ENCODE measurements around the gene VPS52. TPM values are rescaled to one million over a fixed set of nuclear protein-coding genes. Genes with fewer than 3 reads are reported as not detected.
A peak's percentile ranks its signal among the peaks of the same experiment; 100 is the strongest.

VPS52 gene
- total RNA-seq, 2 donors from 2014 or later: 31.4 to 43.2 TPM

- H3K27ac ChIP-seq: peak overlapping the region; percentile 66 to 75
- no peaks in the 10 kb centered on the region for H3K27me3 ChIP-seq (replicated peaks; ENCODE audit: insufficient read depth)
Measured at GRCh38 chr6:33318426-33319073, 46.9 kb upstream of the VPS52 start.

GRCh38 chr6:33317669-33318425, 46.2 kb upstream of the VPS52 start, which contains the start of gene ZBTB22:
ZBTB22 (minus strand) TSS chr6:33317744; CDS start chr6:33316916, 828 bp downstream.
- Histone ChIP-seq H3K9me3 (no peaks in the 10 kb centered on the region), H3K27me3 (replicated peaks; ENCODE audit: insufficient read depth) (no peaks in the 10 kb centered on the region), H3K27ac (peak within 1 kb of the TSS; percentile 66 to 75), H3K4me3 (peak within 1 kb of the TSS; percentile 76), H3K4me1 (ENCODE audit: control insufficient read depth in 1 of 2, low read depth in 2 of 2) (peaks cover 52 to 69% of the 10 kb centered on the region in 2 donors), H3K36me3 (peaks cover 16% of the 10 kb centered on the region)
- peak; percentile 100 for DNase-seq (ENCODE audit: low spot score)
- peak; percentile 88 for ATAC-seq (ENCODE audit: insufficient number of reproducible peaks, low FRiP score, low read depth)
- no peak for TF ChIP-seq CTCF (IDR thresholded peaks at IDR 0.05)

More at GRCh38 chr6:33318426-33319073, 46.9 kb upstream of the VPS52 start:
- Histone ChIP-seq H3K4me3 (peak overlapping the region; percentile 76), H3K4me1 (ENCODE audit: control insufficient read depth in 1 of 2, low read depth in 2 of 2) (peaks cover 52 to 71% of the 10 kb centered on the region in 2 donors), H3K9me3 (no peaks in the 10 kb centered on the region), H3K36me3 (peaks cover 16% of the 10 kb centered on the region)
- no peak for TF ChIP-seq CTCF (IDR thresholded peaks at IDR 0.05)
- ATAC-seq (ENCODE audit: insufficient number of reproducible peaks, low FRiP score, low read depth) (no peak), DNase-seq (ENCODE audit: low spot score) (no peak)

- H3K9me3 ChIP-seq: no peaks in the 10 kb centered on the region
- H3K4me3 ChIP-seq: peak overlapping the region; percentile 76
- H3K36me3 ChIP-seq: peaks cover 16% of the 10 kb centered on the region
- no peaks in the 10 kb centered on the region for H3K27me3 ChIP-seq (replicated peaks; ENCODE audit: insufficient read depth)
- H3K27ac ChIP-seq: peak overlapping the region; percentile 66 to 75
- peaks cover 55 to 71% of the 10 kb centered on the region in 2 donors for H3K4me1 ChIP-seq (ENCODE audit: control insufficient read depth in 1 of 2, low read depth in 2 of 2)
- DNase-seq (ENCODE audit: low spot score): no peak
- ATAC-seq (ENCODE audit: insufficient number of reproducible peaks, low FRiP score, low read depth): no peak
- TF ChIP-seq CTCF (IDR thresholded peaks at IDR 0.05): no peak
Measured at GRCh38 chr6:33317419-33317668, 45.7 kb upstream of the VPS52 start.

- no peak for TF ChIP-seq CTCF (IDR thresholded peaks at IDR 0.05)
- no peaks in the 10 kb centered on the region for H3K9me3 ChIP-seq
- H3K27ac ChIP-seq: peak overlapping the region in 1 of 2 donors; percentile 59
- no peaks in the 10 kb centered on the region for H3K27me3 ChIP-seq (replicated peaks; ENCODE audit: insufficient read depth)
- ATAC-seq (ENCODE audit: insufficient number of reproducible peaks, low FRiP score, low read depth): no peak
- H3K36me3 ChIP-seq: peaks cover 16% of the 10 kb centered on the region
- peaks cover 55 to 71% of the 10 kb centered on the region in 2 donors for H3K4me1 ChIP-seq (ENCODE audit: control insufficient read depth in 1 of 2, low read depth in 2 of 2)
- peak overlapping the region; percentile 76 for H3K4me3 ChIP-seq
- no peak for DNase-seq (ENCODE audit: low spot score)
Measured at GRCh38 chr6:33316603-33317418, 45.1 kb upstream of the VPS52 start.

Measured in thoracic aorta (tissue), 2 donors.